MM.1S (cell line): ENCODE measurements around the gene BCHE.

Source experiments
- EZH2 ChIP-seq: fragments of 300-600 bp; sonication (generic); optimal IDR thresholded peaks from 2 replicates; pipeline ENCODE3; 2017; ENCODE audit warnings: low read depth, mild to moderate bottlenecking, antibody characterized with exemption, low read length, mixed read lengths
- EZH2phosphoT487 ChIP-seq: fragments of 300-600 bp; sonication (generic); IDR thresholded peaks from 2 replicates; pipeline ENCODE4 v1.6.1; 2018; ENCODE audit warnings: antibody characterized with exemption, low read length
- TF ChIP-seq, protein P1 (sequence below): fragments of 300-600 bp; sonication (generic); IDR thresholded peaks from 2 replicates; pipeline ENCODE4 v1.5.1; 2016; ENCODE audit warnings: antibody characterized with exemption, low read length, mixed read lengths

GRCh38 chr3:165797551-165797950 is 39.7 kb downstream of the BCHE start:
- TF ChIP-seq, protein P1, sequence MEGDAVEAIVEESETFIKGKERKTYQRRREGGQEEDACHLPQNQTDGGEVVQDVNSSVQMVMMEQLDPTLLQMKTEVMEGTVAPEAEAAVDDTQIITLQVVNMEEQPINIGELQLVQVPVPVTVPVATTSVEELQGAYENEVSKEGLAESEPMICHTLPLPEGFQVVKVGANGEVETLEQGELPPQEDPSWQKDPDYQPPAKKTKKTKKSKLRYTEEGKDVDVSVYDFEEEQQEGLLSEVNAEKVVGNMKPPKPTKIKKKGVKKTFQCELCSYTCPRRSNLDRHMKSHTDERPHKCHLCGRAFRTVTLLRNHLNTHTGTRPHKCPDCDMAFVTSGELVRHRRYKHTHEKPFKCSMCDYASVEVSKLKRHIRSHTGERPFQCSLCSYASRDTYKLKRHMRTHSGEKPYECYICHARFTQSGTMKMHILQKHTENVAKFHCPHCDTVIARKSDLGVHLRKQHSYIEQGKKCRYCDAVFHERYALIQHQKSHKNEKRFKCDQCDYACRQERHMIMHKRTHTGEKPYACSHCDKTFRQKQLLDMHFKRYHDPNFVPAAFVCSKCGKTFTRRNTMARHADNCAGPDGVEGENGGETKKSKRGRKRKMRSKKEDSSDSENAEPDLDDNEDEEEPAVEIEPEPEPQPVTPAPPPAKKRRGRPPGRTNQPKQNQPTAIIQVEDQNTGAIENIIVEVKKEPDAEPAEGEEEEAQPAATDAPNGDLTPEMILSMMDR: no peak
- TF ChIP-seq EZH2phosphoT487: no peak
- no peak for TF ChIP-seq EZH2
